Testis (tissue), 2 donors: ENCODE data around the gene KRTAP5-6.

Experiments
- CTCF ChIP-seq, 3 experiments: fragments of 450-650 bp in 2 of 3; fragments of 200-600 bp in 1 of 3; sonication (generic) in 1 of 3; IDR thresholded peaks; one replicate each; pipeline ENCODE4 v1.5.1; 2016 to 2019; ENCODE audit warnings: antibody characterized with exemption in 3 of 3, mild to moderate bottlenecking in 2 of 3, moderate library complexity in 1 of 3
- POLR2A ChIP-seq: fragments of 450-650 bp; IDR thresholded peaks from one replicate; pipeline ENCODE4 v1.6.1; 2017; ENCODE audit warnings: antibody characterized with exemption, mild to moderate bottlenecking, moderate library complexity

- no peak for TF ChIP-seq CTCF (IDR thresholded peaks at IDR 0.05)
- TF ChIP-seq POLR2A, result no peak
These were observed 20.8 kb downstream of the KRTAP5-6 start for GRCh38 chr11:1717745-1718144.
